Gastrocnemius medialis (tissue), 4 donors: ENCODE data around the gene ZBTB39. TPM values are rescaled to one million over a fixed set of nuclear protein-coding genes. Genes with fewer than 3 reads are reported as not detected.

Source experiments
- ATAC-seq, 2 donors: fragments of 150-250 bp; one replicate each; pipeline ENCODE4 v1.9.1; 2016
- DNase-seq, 2 donors: peaks; one replicate each; pipeline ENCODE4 v3.0.0-alpha.2; 2019
- H3K27ac ChIP-seq, 4 donors: fragments of 200-600 bp; sonication (generic); 1 replicate in 1 of 4; 2 replicates in 3 of 4; pipeline ENCODE4 v1.5.1; 2016 to 2018; ENCODE audit warnings: mild to moderate bottlenecking in 2 of 4, moderate library complexity in 1 of 4
- H3K27me3 ChIP-seq, 3 donors: fragments of 200-600 bp; sonication (generic) in 2 of 3; 1 replicate in 1 of 3; 2 replicates in 2 of 3; pipeline versions ENCODE4 v1.5.1 to v1.6.0; 2016 to 2019; ENCODE audit warnings: mild to moderate bottlenecking in 1 of 3, moderate library complexity in 1 of 3
- H3K36me3 ChIP-seq, 2 donors: fragments of 200-600 bp; sonication (generic) in 1 of 2; one replicate each; pipeline ENCODE4 v1.5.1; 2017 to 2018
- H3K4me1 ChIP-seq, 2 donors: fragments of 200-600 bp; sonication (generic) in 1 of 2; one replicate each; pipeline ENCODE4 v1.5.1; 2016 to 2017; ENCODE audit warnings: mild to moderate bottlenecking in 2 of 2
- H3K4me3 ChIP-seq, 4 donors: fragments of 200-600 bp; sonication (generic) in 3 of 4; 1 replicate in 1 of 4; 2 replicates in 3 of 4; pipeline ENCODE4 v1.5.1; 2016 to 2019; ENCODE audit warnings: mild to moderate bottlenecking in 2 of 4
- H3K9me3 ChIP-seq, 3 donors: fragments of 200-600 bp; sonication (generic) in 2 of 3; 1 replicate in 1 of 3; 2 replicates in 2 of 3; pipeline ENCODE4 v1.5.1; 2016 to 2019
- CTCF ChIP-seq, 5 experiments: fragments of 450-650 bp in 3 of 5; fragments of 200-600 bp in 2 of 5; sonication (generic) in 2 of 5; IDR thresholded peaks in 4 of 5; conservative IDR thresholded peaks in 1 of 5; 1 replicate in 4 of 5; 2 replicates in 1 of 5; pipeline ENCODE4 v1.5.1; 2016 to 2019; ENCODE audit warnings: antibody characterized with exemption in 5 of 5, mild to moderate bottlenecking in 3 of 5, moderate library complexity in 3 of 5
- POLR2A ChIP-seq, 2 donors: fragments of 450-650 bp; IDR thresholded peaks; one replicate each; pipeline ENCODE4 v1.6.1; 2017; ENCODE audit warnings: antibody characterized with exemption in 2 of 2, mild to moderate bottlenecking in 2 of 2, moderate library complexity in 2 of 2
- in situ Hi-C, 4 donors: fragments of 200-750 bp; cut with MboI; loops; one replicate each; pipeline versions ENCODE4 v1.15.0 to v1.8.0; 2017; ENCODE audit warnings: low sequenced_read_pairs in 4 of 4
- intact Hi-C: fragments of 100-400 bp; cut with DNase I; formaldehyde crosslinking; loops from one replicate; pipeline ENCODE4 v1.15.1; 2023; ENCODE audit warnings: low total_unique reads
- total RNA-seq, 4 donors: library from RNA; depleted of rRNA; stranded (reverse); fragments of >200 nt; gene quantifications; one replicate each; pipeline versions ENCODE4 v1.1.0 to v1.2.3, GENCODE V29; 2016

Gene ZBTB39
- total RNA-seq, 4 donors from 2014 or later: 2.2 to 3.8 (median 2.8) TPM

DNA sequence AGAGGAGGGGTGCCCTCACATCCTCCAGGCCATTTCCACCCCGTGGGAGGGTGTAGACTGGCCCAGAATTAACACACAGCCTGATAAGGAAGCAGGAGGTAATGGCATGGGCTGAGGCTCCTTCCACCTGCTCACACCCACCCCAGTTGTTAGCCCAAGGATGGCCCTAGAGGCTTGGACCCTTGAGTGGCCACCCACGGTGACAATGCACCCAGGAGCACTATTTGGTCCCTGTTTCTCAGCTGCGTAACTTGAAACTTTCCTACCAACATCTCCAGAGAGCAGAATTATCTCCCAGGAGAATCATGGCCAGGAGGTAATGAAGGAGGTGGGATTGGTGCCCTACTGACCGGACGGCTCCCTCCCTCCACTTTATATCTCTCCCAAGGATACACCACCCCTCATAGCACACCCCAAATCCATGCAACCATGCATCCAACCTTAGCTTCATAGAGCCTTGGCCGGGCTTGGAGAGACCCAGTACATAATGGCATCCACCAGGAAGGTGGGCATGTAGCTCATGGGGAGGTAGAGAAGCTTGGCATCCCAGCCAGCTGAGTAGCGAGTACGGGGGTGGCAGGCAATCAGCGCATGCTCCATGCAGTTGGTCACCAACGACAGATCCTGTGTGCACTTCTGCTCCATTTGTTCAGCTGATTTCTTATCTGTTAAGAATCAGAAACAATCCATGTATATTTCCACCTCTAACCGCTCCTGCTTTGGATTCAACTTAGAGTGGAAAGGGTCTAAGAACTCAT lies 54.6 kb downstream of the ZBTB39 start:
- H3K27me3 ChIP-seq: no peaks in the 10 kb centered on the region
- intact Hi-C loops (no loop called here), in situ Hi-C loops (no loop called here)
- ATAC-seq (no peak), DNase-seq (no peak)
- H3K36me3 ChIP-seq: no peaks in the 10 kb centered on the region
- no peaks in the 10 kb centered on the region for H3K4me1 ChIP-seq
- no peak overlapping the region for H3K27ac ChIP-seq
- TF ChIP-seq POLR2A (IDR thresholded peaks at IDR 0.05): no peak
- no peak for TF ChIP-seq CTCF (IDR thresholded peaks at IDR 0.05 in 4 of 5, conservative IDR thresholded peaks at IDR 0.05 in 1 of 5)
- no peak overlapping the region for H3K4me3 ChIP-seq
- no peaks in the 10 kb centered on the region for H3K9me3 ChIP-seq

GRCh38 chr12:56948881-56949280 lies 57.5 kb downstream of the ZBTB39 start:
- no peaks in the 10 kb centered on the region for H3K9me3 ChIP-seq
- H3K4me1 ChIP-seq: no peaks in the 10 kb centered on the region
- DNase-seq: no peak
- ATAC-seq: no peak
- TF ChIP-seq POLR2A (IDR thresholded peaks at IDR 0.05) (no peak), CTCF (IDR thresholded peaks at IDR 0.05 in 4 of 5, conservative IDR thresholded peaks at IDR 0.05 in 1 of 5) (no peak)
- in situ Hi-C loops: no loop called here
- H3K27me3 ChIP-seq: no peaks in the 10 kb centered on the region
- H3K27ac ChIP-seq: no peak overlapping the region
- no peak overlapping the region for H3K4me3 ChIP-seq
- no peaks in the 10 kb centered on the region for H3K36me3 ChIP-seq
- intact Hi-C loops: no loop called here

Other genes with a start within 250 kb of the ZBTB39 start
- 1 to 10 TPM in 3 of 4 donors, not detected in 1; 1.2 to 2.3 (median 1.6) TPM for gene HSD17B6, start 243.2 kb downstream of the ZBTB39 start, total RNA-seq
- under 1 TPM in 1 of 4 donors, not detected in 3; 0.27 TPM for gene SDR9C7, start 72.1 kb downstream of the ZBTB39 start, total RNA-seq
- gene RDH16, start 48.9 kb downstream of the ZBTB39 start, total RNA-seq: 1 to 10 TPM in 1 of 4 donors, under 1 TPM in 3; 0.56 to 1.1 (median 0.67) TPM
- not detected for gene TAC3, start 10.0 kb upstream of the ZBTB39 start, total RNA-seq
- 1 to 10 TPM in 1 of 4 donors, under 1 TPM in 1, not detected in 2; 0.56 to 1.2 TPM for gene MYO1A, start 43.6 kb upstream of the ZBTB39 start, total RNA-seq
- gene NEMP1, start 72.2 kb upstream of the ZBTB39 start, total RNA-seq: 1 to 10 TPM; 1.2 to 6.7 (median 1.9) TPM
- gene NAB2, start 82.6 kb upstream of the ZBTB39 start, total RNA-seq: 1 to 10 TPM; 4.8 to 9.5 (median 5.5) TPM
- gene STAT6, start 104.8 kb upstream of the ZBTB39 start, total RNA-seq: 10 to 100 TPM; 12.5 to 17.4 (median 14.4) TPM
- gene LRP1, start 121.9 kb upstream of the ZBTB39 start, total RNA-seq: 10 to 100 TPM; 26.1 to 53.5 (median 49.8) TPM
- gene LRP1-AS, start 141.1 kb upstream of the ZBTB39 start, total RNA-seq: not detected
- gene NXPH4, start 210.2 kb upstream of the ZBTB39 start, total RNA-seq: not detected
- gene SHMT2, start 223.2 kb upstream of the ZBTB39 start, total RNA-seq: 100 to 1,000 TPM in 1 of 4 donors, 10 to 100 TPM in 3; 41.3 to 107 (median 46.4) TPM
- gene STAC3, start 244.6 kb upstream of the ZBTB39 start, total RNA-seq: 1,000 to 10,000 TPM in 2 of 4 donors, 100 to 1,000 TPM in 2; 459 to 1,596 (median 855) TPM